ENCODE measurements around the gene TDRD12.
A peak's percentile ranks its signal among the peaks of the same experiment; 100 is the strongest.
"Not testable (repeated sequence)": the region's sequence is repeated elsewhere in the genome, so short reads cannot be mapped to it uniquely, and the experiment has no call there.

Gene TDRD12

GRCh38 chr19:32818536-32818935 is 99.0 kb downstream of the TDRD12 start:
- DNase-seq (ENCODE audit: insufficient read length, low spot score) (no peak), FAIRE-seq (no peak)
- TF ChIP-seq POLR2A (IDR thresholded peaks at IDR 0.05; ENCODE audit: low read depth, low read length), result no peak

DNA sequence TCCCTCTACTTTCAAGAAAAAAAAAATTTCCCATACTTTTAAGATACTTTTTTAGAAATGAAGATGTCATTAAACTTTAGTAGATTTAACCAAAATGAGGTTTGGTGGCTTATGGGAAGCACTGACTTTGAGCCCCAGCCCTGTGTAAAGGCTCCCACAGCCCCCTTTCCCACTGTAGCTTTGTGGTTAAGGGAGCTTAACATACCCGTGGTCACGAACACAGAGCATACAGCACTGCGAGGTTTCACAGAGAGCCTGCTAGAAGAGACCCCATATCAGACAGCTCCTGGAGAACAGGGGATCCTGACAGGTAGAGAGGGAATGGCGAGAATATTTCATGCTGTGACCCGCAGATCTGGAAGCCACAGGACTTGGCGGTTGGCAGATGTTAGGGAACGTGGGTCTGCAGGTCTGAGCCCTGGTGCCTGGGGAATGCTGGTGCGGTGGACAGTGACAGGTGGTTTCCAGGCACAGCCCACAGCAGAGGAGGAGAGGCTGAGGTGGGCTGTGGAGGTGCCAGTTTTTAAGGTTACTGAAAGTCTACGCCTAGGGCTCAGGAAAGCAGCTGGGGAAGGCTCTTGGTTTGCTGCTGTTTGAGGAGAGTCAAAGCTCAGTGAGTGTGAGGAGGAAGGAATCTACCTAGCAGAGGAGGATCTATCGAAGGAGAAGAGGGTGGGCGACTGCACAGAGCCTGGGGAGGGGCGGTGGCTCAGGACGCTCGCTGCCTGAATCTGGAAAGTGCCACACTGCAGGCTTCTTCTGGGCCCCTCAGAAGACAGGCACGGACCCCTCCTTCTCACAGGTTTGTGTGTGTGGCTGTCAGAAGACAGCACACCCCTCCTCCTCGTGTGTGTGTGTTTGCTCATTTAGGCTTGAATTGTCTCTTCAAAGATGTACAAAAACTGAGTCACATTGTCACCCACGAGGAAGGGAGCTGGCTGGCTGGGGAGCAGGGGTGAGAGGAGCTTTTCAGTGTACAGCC is 100.1 kb downstream of the TDRD12 start:
- FAIRE-seq (no peak), DNase-seq (ENCODE audit: insufficient read length, low spot score) (no peak)
- no peak for TF ChIP-seq POLR2A (IDR thresholded peaks at IDR 0.05; ENCODE audit: low read depth, low read length)

- FAIRE-seq (no peak), DNase-seq (ENCODE audit: insufficient read length, low spot score) (no peak)
- TF ChIP-seq POLR2A (IDR thresholded peaks at IDR 0.05; ENCODE audit: low read depth, low read length), result no peak
These were observed 103.6 kb downstream of the TDRD12 start for GRCh38 chr19:32822916-32823746.

DNA sequence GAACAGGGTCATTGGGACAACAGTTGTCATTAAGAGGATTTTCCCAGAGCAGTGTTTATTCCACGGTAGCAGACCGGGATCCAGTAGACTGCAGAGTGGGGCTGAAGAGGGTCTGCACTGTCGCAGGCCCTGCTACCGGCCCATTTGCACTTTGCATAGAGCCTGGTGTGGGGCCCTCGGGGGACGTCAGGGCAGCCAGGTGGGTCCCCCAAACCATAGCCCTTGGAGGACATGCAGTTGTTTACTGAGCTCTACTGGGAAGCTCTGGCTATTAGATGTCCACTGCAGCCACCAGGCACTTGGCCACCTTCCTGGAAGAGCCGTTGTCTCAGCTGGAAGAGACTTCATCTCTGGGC is 104.2 kb downstream of the TDRD12 start:
- no peak for TF ChIP-seq POLR2A (IDR thresholded peaks at IDR 0.05; ENCODE audit: low read depth, low read length)
- FAIRE-seq (no peak), DNase-seq (ENCODE audit: insufficient read length, low spot score) (no peak)

GRCh38 chr19:32824191-32824751 is 104.7 kb downstream of the TDRD12 start:
- FAIRE-seq (no peak), DNase-seq (ENCODE audit: insufficient read length, low spot score) (no peak)
- TF ChIP-seq POLR2A (IDR thresholded peaks at IDR 0.05; ENCODE audit: low read depth, low read length), result no peak

GRCh38 chr19:32824916-32825608 is 105.5 kb downstream of the TDRD12 start:
- no peak for DNase-seq (ENCODE audit: insufficient read length, low spot score)
- FAIRE-seq, result no peak
- TF ChIP-seq POLR2A (IDR thresholded peaks at IDR 0.05; ENCODE audit: low read depth, low read length), result no peak

- TF ChIP-seq POLR2A (IDR thresholded peaks at IDR 0.05; ENCODE audit: low read depth, low read length), result no peak
- FAIRE-seq (no peak), DNase-seq (ENCODE audit: insufficient read length, low spot score) (no peak)
These were observed 108.6 kb downstream of the TDRD12 start for GRCh38 chr19:32828139-32828538.

GRCh38 chr19:32828643-32829344 is 109.2 kb downstream of the TDRD12 start:
- no peak for TF ChIP-seq POLR2A (IDR thresholded peaks at IDR 0.05; ENCODE audit: low read depth, low read length)

GRCh38 chr19:32829345-32829896 is 109.9 kb downstream of the TDRD12 start:
- TF ChIP-seq POLR2A (IDR thresholded peaks at IDR 0.05; ENCODE audit: low read depth, low read length), result no peak
- DNase-seq (ENCODE audit: insufficient read length, low spot score) (no peak), FAIRE-seq (no peak)

More at GRCh38 chr19:32828643-32829344, 109.2 kb downstream of the TDRD12 start:
- no peak for FAIRE-seq
- no peak for DNase-seq (ENCODE audit: insufficient read length, low spot score)

DNA sequence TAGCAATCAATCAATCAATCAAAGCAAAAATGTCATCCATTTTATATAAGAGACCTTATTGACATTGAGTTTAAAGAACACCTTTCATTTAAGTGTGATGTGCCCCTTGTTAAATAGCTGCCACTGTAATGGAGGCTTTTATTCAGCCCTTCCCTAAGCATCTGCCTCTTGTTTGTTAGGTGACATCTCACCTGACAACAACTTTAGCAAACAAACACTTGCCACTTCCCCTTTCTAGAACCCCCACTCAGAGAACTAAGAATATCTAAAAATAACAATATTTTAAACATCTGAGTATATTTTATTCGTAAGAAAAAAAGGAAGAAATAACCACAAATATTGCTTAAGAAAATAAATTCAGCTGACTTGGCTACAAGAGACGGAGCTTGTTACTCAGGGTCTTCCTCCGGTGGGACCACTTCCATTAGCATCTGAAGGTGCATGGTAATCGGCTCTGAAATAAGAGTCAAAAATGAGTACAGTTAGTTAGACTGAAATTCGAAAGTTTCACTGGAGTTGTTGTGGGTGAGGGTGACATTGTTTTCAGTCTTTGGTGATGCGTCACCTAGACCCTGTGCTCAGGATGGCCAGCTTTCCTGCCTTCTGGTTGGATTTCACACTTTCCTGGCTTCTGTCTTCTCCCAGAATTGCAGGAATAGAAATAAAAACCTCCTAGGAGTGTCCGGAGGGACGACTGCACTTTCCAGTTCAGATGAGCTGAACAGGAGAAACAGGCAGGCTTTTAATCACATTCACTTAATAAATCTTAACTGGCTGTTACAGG is 110.9 kb downstream of the TDRD12 start:
- TF ChIP-seq POLR2A (IDR thresholded peaks at IDR 0.05; ENCODE audit: low read depth, low read length), result no peak; the same call in 1 of the 2 replicates
- FAIRE-seq, result peak; percentile 96
- DNase-seq (ENCODE audit: insufficient read length, low spot score), result peak; percentile 84

DNA sequence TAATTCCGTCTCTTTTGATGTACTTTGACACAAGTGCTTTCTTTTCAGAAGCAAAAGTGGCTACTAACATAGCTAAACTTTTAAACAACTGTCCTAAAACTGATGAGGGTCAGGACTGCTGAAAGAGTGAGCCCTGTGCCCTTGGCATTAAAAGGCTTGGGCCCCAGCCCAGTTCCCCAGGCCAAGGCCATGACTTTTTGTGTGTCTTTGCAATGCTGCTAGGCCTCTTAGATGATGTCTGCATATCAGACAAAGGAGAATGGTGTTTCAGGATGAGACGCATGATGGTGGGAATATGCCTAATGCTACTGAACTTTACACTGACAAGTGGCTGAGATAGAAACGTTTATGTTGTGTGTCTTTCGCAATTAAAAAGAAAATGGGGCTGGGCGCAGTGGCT is 112.0 kb downstream of the TDRD12 start:
- no peak for DNase-seq (ENCODE audit: insufficient read length, low spot score)

GRCh38 chr19:32832094-32832493 is 112.5 kb downstream of the TDRD12 start:
- not testable (repeated sequence) for FAIRE-seq; DNase-seq (ENCODE audit: insufficient read length, low spot score)

More for the DNA sequence above, 112.0 kb downstream of the TDRD12 start:
- no peak for FAIRE-seq
- no peak for TF ChIP-seq POLR2A (IDR thresholded peaks at IDR 0.05; ENCODE audit: low read depth, low read length)

DNA sequence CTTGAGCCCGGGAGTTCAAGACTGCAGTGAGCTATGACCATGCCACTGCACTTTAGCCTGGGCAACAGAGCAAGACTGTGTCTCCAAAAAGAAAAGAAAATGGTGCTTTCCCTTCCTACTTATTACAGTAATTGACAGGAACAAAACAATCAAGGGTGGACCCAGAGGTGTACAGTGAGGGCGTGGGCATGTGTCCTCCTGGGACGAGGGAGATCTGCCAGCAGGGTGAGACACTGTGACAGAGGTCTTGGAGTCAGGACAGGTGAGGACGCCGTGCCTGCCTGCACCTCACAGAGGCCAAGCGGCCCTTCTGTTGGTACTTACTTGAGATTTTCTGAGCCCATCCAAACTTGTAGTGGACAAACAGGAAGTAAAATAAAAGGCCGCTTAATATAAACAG is 113.3 kb downstream of the TDRD12 start:
- not testable (repeated sequence) for FAIRE-seq; DNase-seq (ENCODE audit: insufficient read length, low spot score)

GRCh38 chr19:32833388-32833787 is 113.8 kb downstream of the TDRD12 start:
- DNase-seq (ENCODE audit: insufficient read length, low spot score); FAIRE-seq: not testable (repeated sequence)

Measured in H54 (cell line).